ENCODE results near the gene ZMYND8.

DNA sequence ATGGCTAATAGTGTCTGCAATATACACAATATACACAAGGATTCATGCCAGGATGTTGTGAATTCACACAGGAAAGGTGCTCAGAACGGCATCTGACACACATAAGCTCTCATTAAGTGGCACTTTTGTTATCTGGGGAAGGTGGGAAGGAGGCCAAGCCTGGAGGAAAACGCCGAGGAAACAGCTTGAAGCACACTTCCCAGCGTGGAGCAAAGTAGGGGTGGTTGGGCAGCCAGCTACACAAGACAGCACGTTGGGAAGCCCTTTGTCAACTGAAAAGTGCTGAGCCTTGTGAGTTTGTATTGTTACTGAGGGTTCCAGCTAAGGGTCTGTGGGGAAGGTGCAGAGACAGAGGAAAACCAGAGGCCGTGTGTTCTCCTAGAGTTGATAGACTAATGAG is 181.0 kb downstream of the ZMYND8 start:
- TF ChIP-seq, protein P1, sequence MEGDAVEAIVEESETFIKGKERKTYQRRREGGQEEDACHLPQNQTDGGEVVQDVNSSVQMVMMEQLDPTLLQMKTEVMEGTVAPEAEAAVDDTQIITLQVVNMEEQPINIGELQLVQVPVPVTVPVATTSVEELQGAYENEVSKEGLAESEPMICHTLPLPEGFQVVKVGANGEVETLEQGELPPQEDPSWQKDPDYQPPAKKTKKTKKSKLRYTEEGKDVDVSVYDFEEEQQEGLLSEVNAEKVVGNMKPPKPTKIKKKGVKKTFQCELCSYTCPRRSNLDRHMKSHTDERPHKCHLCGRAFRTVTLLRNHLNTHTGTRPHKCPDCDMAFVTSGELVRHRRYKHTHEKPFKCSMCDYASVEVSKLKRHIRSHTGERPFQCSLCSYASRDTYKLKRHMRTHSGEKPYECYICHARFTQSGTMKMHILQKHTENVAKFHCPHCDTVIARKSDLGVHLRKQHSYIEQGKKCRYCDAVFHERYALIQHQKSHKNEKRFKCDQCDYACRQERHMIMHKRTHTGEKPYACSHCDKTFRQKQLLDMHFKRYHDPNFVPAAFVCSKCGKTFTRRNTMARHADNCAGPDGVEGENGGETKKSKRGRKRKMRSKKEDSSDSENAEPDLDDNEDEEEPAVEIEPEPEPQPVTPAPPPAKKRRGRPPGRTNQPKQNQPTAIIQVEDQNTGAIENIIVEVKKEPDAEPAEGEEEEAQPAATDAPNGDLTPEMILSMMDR (IDR thresholded peaks at IDR 0.05 in 2 of 3, conservative IDR thresholded peaks at IDR 0.05 in 1 of 3; ENCODE audit: borderline replicate concordance in 1 of 3, insufficient read depth in 1 of 3, low read depth in 2 of 3, low read length in 2 of 3), result no peak
- TF ChIP-seq POLR2AphosphoS5 (IDR thresholded peaks at IDR 0.05; ENCODE audit: low read depth, low read length) (no peak), TCF7L2 (IDR thresholded peaks at IDR 0.05; ENCODE audit: borderline replicate concordance, extremely low read depth, insufficient read depth, insufficient read length) (no peak), EZH2 (IDR thresholded peaks at IDR 0.05) (no peak), SRF (IDR thresholded peaks at IDR 0.05; ENCODE audit: low read depth) (no peak), EZH2phosphoT487 (IDR thresholded peaks at IDR 0.05; ENCODE audit: borderline replicate concordance) (no peak)

Data from HCT116 (cell line).